ENCODE data around the gene RPL36AL.
A peak's percentile ranks its signal among the peaks of the same experiment; 100 is the strongest.
"Not testable (repeated sequence)": the region's sequence is repeated elsewhere in the genome, so short reads cannot be mapped to it uniquely, and the experiment has no call there.

RPL36AL gene

GRCh38 chr14:49598189-49598484 is 22.3 kb downstream of the RPL36AL start:
- no peaks in the 10 kb centered on the region for H3K27me3 ChIP-seq (ENCODE audit: insufficient read depth, insufficient read length)
- TF ChIP-seq ZNF274 (IDR thresholded peaks at IDR 0.05; ENCODE audit: low read depth, low read length) (no peak), YY1 (IDR thresholded peaks at IDR 0.05; ENCODE audit: insufficient read depth, insufficient read length) (no peak), SUZ12 (IDR thresholded peaks at IDR 0.05; ENCODE audit: extremely low read depth, insufficient read depth, insufficient read length) (no peak)
- DNase-seq (ENCODE audit: low read depth, low spot score) = no peak
- H3K4me3 ChIP-seq (ENCODE audit: insufficient read length, low read depth) = peak overlapping the region; percentile 92
- no peaks in the 10 kb centered on the region for H3K4me1 ChIP-seq (ENCODE audit: insufficient read depth, insufficient read length)
- no peaks in the 10 kb centered on the region for H3K9me3 ChIP-seq (ENCODE audit: insufficient read depth, low read length)
- peaks cover 17% of the 10 kb centered on the region for H3K36me3 ChIP-seq (ENCODE audit: insufficient read depth, insufficient read length, low read length)
- H3K9ac ChIP-seq (ENCODE audit: insufficient read length, low read depth) = peak overlapping the region; percentile 89

GRCh38 chr14:49594347-49595091 is 25.9 kb downstream of the RPL36AL start:
- Histone ChIP-seq H3K4me3 (ENCODE audit: insufficient read length, low read depth) (no peak overlapping the region), H3K4me1 (ENCODE audit: insufficient read depth, insufficient read length) (no peaks in the 10 kb centered on the region), H3K9me3 (ENCODE audit: insufficient read depth, low read length) (no peaks in the 10 kb centered on the region), H3K9ac (ENCODE audit: insufficient read length, low read depth) (no peak overlapping the region), H3K27me3 (ENCODE audit: insufficient read depth, insufficient read length) (no peaks in the 10 kb centered on the region), H3K36me3 (ENCODE audit: insufficient read depth, insufficient read length, low read length) (no peaks in the 10 kb centered on the region)
- TF ChIP-seq ZNF274 (IDR thresholded peaks at IDR 0.05; ENCODE audit: low read depth, low read length) = no peak
- TF ChIP-seq SUZ12 (IDR thresholded peaks at IDR 0.05; ENCODE audit: extremely low read depth, insufficient read depth, insufficient read length) = no peak
- no peak for TF ChIP-seq YY1 (IDR thresholded peaks at IDR 0.05; ENCODE audit: insufficient read depth, insufficient read length)
- no peak for DNase-seq (ENCODE audit: low read depth, low spot score)

GRCh38 chr14:49593016-49593415 is 27.4 kb downstream of the RPL36AL start:
- TF ChIP-seq YY1 (IDR thresholded peaks at IDR 0.05; ENCODE audit: insufficient read depth, insufficient read length) = no peak
- no peak for TF ChIP-seq SUZ12 (IDR thresholded peaks at IDR 0.05; ENCODE audit: extremely low read depth, insufficient read depth, insufficient read length)
- no peak for TF ChIP-seq ZNF274 (IDR thresholded peaks at IDR 0.05; ENCODE audit: low read depth, low read length)
- Histone ChIP-seq H3K9ac (ENCODE audit: insufficient read length, low read depth) (no peak overlapping the region), H3K9me3 (ENCODE audit: insufficient read depth, low read length) (no peaks in the 10 kb centered on the region), H3K27me3 (ENCODE audit: insufficient read depth, insufficient read length) (no peaks in the 10 kb centered on the region), H3K36me3 (ENCODE audit: insufficient read depth, insufficient read length, low read length) (no peaks in the 10 kb centered on the region), H3K4me3 (ENCODE audit: insufficient read length, low read depth) (no peak overlapping the region), H3K4me1 (ENCODE audit: insufficient read depth, insufficient read length) (no peaks in the 10 kb centered on the region)
- DNase-seq (ENCODE audit: low read depth, low spot score) = no peak

GRCh38 chr14:49589387-49589786 is 31.0 kb downstream of the RPL36AL start:
- H3K27me3 ChIP-seq (ENCODE audit: insufficient read depth, insufficient read length) = no peaks in the 10 kb centered on the region
- H3K4me3 ChIP-seq (ENCODE audit: insufficient read length, low read depth) = no peak overlapping the region
- no peak for DNase-seq (ENCODE audit: low read depth, low spot score)
- no peaks in the 10 kb centered on the region for H3K9me3 ChIP-seq (ENCODE audit: insufficient read depth, low read length)
- no peak for TF ChIP-seq YY1 (IDR thresholded peaks at IDR 0.05; ENCODE audit: insufficient read depth, insufficient read length)
- no peak overlapping the region for H3K9ac ChIP-seq (ENCODE audit: insufficient read length, low read depth)
- H3K36me3 ChIP-seq (ENCODE audit: insufficient read depth, insufficient read length, low read length) = peaks cover 17% of the 10 kb centered on the region
- no peaks in the 10 kb centered on the region for H3K4me1 ChIP-seq (ENCODE audit: insufficient read depth, insufficient read length)

GRCh38 chr14:49586673-49587460 is 33.6 kb downstream of the RPL36AL start:
- Histone ChIP-seq H3K4me3 (ENCODE audit: insufficient read length, low read depth) (no peak overlapping the region), H3K4me1 (ENCODE audit: insufficient read depth, insufficient read length) (no peaks in the 10 kb centered on the region), H3K9ac (ENCODE audit: insufficient read length, low read depth) (no peak overlapping the region), H3K9me3 (ENCODE audit: insufficient read depth, low read length) (no peaks in the 10 kb centered on the region), H3K27me3 (ENCODE audit: insufficient read depth, insufficient read length) (no peaks in the 10 kb centered on the region), H3K36me3 (ENCODE audit: insufficient read depth, insufficient read length, low read length) (peaks cover 42% of the 10 kb centered on the region)
- TF ChIP-seq ZNF274 (IDR thresholded peaks at IDR 0.05; ENCODE audit: low read depth, low read length) (no peak), SUZ12 (IDR thresholded peaks at IDR 0.05; ENCODE audit: extremely low read depth, insufficient read depth, insufficient read length) (no peak), YY1 (IDR thresholded peaks at IDR 0.05; ENCODE audit: insufficient read depth, insufficient read length) (no peak)
- DNase-seq (ENCODE audit: low read depth, low spot score) = peak; percentile 47

GRCh38 chr14:49585803-49586672 is 34.4 kb downstream of the RPL36AL start, which contains the start of gene RPS29:
TSS of gene RPS29 (minus strand) at chr14:49586380. CDS start at chr14:49586346, 34 bp downstream.
- peaks cover 46% of the 10 kb centered on the region for H3K36me3 ChIP-seq (ENCODE audit: insufficient read depth, insufficient read length, low read length)
- peaks cover 2% of the 10 kb centered on the region for H3K4me1 ChIP-seq (ENCODE audit: insufficient read depth, insufficient read length)
- peak within 1 kb of the TSS; percentile 93 for H3K4me3 ChIP-seq (ENCODE audit: insufficient read length, low read depth)
- no peaks in the 10 kb centered on the region for H3K27me3 ChIP-seq (ENCODE audit: insufficient read depth, insufficient read length)
- TF ChIP-seq SUZ12 (IDR thresholded peaks at IDR 0.05; ENCODE audit: extremely low read depth, insufficient read depth, insufficient read length) = no peak
- peak; percentile 50 for TF ChIP-seq YY1 (IDR thresholded peaks at IDR 0.05; ENCODE audit: insufficient read depth, insufficient read length)
- no peak for TF ChIP-seq ZNF274 (IDR thresholded peaks at IDR 0.05; ENCODE audit: low read depth, low read length)
- DNase-seq (ENCODE audit: low read depth, low spot score) = peak; percentile 92
- peak within 1 kb of the TSS; percentile 96 for H3K9ac ChIP-seq (ENCODE audit: insufficient read length, low read depth)
- no peaks in the 10 kb centered on the region for H3K9me3 ChIP-seq (ENCODE audit: insufficient read depth, low read length)

- not testable (repeated sequence) for H3K9me3 ChIP-seq (ENCODE audit: insufficient read depth, low read length); H3K4me1 ChIP-seq (ENCODE audit: insufficient read depth, insufficient read length); H3K27me3 ChIP-seq (ENCODE audit: insufficient read depth, insufficient read length); DNase-seq (ENCODE audit: low read depth, low spot score)
- Histone ChIP-seq H3K36me3 (ENCODE audit: insufficient read depth, insufficient read length, low read length) (peaks cover 46% of the 10 kb centered on the region), H3K9ac (ENCODE audit: insufficient read length, low read depth) (peak overlapping the region; percentile 96), H3K4me3 (ENCODE audit: insufficient read length, low read depth) (peak overlapping the region; percentile 93)
These were observed 35.3 kb downstream of the RPL36AL start for GRCh38 chr14:49584981-49585640.
